Stimulated activated effector memory CD8-positive, alpha-beta T cell treated with anti-CD3 and anti-CD28 coated beads, Interleukin-12 subunit alpha, Interleukin-12 subunit beta, amount 100 ng/mL, for 72 hours (primary cell): ENCODE data around the gene GJA3.
A peak's percentile ranks its signal among the peaks of the same experiment; 100 is the strongest.

Source experiments
- ATAC-seq: fragments of 150-1000 bp; cut with Tn5 transposase; 2 replicates; pipeline ENCODE4 v1.10.0; 2021
- DNase-seq, 2 donors: peaks; one replicate each; pipeline ENCODE4 v3.0.0; 2021 to 2022; ENCODE audit warnings: low spot score in 2 of 2
- H3K27ac Mint-ChIP-seq: one replicate; pipeline ENCODE4 v1.8.0; 2022; ENCODE audit warnings: mild to moderate bottlenecking, mixed read lengths
- H3K36me3 Mint-ChIP-seq: one replicate; pipeline ENCODE4 v1.8.0; 2022; ENCODE audit warnings: mild to moderate bottlenecking, mixed read lengths
- H3K4me1 Mint-ChIP-seq: one replicate; pipeline ENCODE4 v1.8.0; 2022; ENCODE audit warnings: mixed read lengths
- H3K4me3 Mint-ChIP-seq: one replicate; pipeline ENCODE4 v1.8.0; 2022; ENCODE audit warnings: mild to moderate bottlenecking, mixed read lengths
- H3K9me3 Mint-ChIP-seq: one replicate; pipeline ENCODE4 v1.8.0; 2022; ENCODE audit warnings: mixed read lengths

Gene GJA3

DNA sequence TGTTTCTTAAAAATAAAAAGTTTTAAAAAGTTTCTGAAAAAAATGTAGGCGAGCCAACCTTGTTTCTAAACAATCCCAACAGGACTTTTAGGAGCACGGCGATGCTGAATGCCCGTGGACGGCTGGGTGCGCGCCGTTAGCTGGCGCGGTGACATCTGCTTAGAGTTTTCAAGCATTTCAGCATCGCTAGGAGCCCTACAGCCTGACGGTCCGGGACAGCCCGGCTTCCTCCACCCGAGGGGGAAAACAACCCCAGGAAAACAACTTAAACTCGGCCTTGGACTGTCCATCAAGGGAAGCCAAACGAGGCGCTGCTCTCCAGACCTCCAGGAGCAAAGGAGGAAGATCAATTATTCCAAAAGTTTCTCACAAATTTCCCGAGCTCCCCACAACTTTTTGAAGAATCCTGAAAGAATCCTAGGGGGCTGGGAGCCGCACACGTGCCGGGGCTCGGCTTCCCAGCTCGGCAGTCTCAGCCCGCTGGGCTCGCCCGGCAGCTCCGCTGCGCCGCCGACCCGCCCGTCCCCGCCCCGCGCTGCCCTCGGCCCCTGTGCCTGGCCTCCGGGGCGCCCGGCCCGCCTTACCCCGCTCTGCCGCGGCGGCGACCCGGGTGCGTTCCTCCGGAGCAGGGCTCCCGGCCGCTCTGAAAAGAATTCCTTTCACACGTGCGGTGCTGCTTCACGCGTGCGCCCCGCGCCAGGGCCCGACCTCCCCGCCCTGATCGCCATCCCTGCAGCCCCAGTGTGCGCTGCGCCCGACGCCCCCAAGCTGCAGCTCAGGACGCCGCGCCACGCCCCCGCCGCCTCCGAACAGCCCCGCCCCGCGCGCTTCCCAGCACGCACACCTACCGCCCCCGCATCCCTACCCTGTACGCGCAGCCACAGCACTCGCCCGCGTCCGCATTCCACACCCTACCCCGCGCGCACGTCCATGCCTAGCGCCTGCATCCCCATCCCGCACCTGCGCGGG, at the start of gene GJA3:
GJA3 (minus strand) TSS at position 747 of the 969 bp plus-strand sequence. CDS start 17,764 bp downstream, outside the sequence.
- H3K9me3 Mint-ChIP-seq = no peaks in the 10 kb centered on the region
- DNase-seq (no peak), ATAC-seq (peak; percentile 66)
- H3K36me3 Mint-ChIP-seq = no peaks in the 10 kb centered on the region
- peaks cover 9% of the 10 kb centered on the region for H3K4me1 Mint-ChIP-seq
- no peak within 1 kb of the TSS for H3K27ac Mint-ChIP-seq
- peak within 1 kb of the TSS; percentile 75 for H3K4me3 Mint-ChIP-seq

GRCh38 chr13:20209948-20210347, 49.1 kb upstream of the GJA3 start:
- Mint-ChIP-seq H3K36me3 (no peaks in the 10 kb centered on the region), H3K4me3 (no peak overlapping the region), H3K9me3 (peaks cover 3% of the 10 kb centered on the region), H3K4me1 (no peaks in the 10 kb centered on the region), H3K27ac (no peak overlapping the region)
- DNase-seq (no peak), ATAC-seq (no peak)

- ATAC-seq = no peak
- no peak for DNase-seq
- no peak overlapping the region for H3K4me3 Mint-ChIP-seq
- no peaks in the 10 kb centered on the region for H3K9me3 Mint-ChIP-seq
- no peaks in the 10 kb centered on the region for H3K36me3 Mint-ChIP-seq
- no peaks in the 10 kb centered on the region for H3K4me1 Mint-ChIP-seq
- H3K27ac Mint-ChIP-seq = no peak overlapping the region
Observed at GRCh38 chr13:20206698-20207235, 45.9 kb upstream of the GJA3 start.

DNA sequence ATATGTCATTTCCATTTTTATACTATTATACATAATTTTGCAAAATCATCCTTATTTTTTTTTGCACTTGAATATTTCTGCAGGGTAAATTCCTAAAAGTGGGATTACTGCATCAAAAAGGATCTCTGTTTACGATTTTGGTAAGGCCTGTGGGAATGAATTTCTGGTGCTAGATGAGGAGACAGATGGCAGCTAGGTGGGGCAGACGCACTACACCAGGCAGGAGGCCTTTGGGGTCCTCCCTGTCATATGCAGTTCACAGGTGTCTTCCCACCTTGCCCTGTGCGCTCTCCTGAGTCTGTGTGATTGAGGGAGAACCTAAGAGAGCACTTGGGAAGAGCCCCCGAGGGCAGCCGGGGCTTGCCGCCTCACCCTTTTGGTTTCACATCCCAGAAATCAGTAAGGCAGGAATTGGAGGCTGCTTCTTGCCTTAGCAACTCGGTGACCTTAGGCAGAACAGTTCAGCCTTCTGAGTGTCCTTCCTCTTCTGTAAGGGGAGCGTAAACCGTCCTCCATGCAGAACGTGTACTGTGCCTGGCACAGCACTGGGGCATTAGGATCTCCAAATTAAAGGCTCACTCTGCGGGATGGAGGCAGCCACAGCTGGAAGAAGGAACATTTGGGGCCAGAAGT, 45.3 kb upstream of the GJA3 start:
- H3K36me3 Mint-ChIP-seq = no peaks in the 10 kb centered on the region
- H3K4me3 Mint-ChIP-seq = no peak overlapping the region
- no peak for ATAC-seq
- no peak overlapping the region for H3K27ac Mint-ChIP-seq
- no peak for DNase-seq
- no peaks in the 10 kb centered on the region for H3K9me3 Mint-ChIP-seq
- no peaks in the 10 kb centered on the region for H3K4me1 Mint-ChIP-seq

DNA sequence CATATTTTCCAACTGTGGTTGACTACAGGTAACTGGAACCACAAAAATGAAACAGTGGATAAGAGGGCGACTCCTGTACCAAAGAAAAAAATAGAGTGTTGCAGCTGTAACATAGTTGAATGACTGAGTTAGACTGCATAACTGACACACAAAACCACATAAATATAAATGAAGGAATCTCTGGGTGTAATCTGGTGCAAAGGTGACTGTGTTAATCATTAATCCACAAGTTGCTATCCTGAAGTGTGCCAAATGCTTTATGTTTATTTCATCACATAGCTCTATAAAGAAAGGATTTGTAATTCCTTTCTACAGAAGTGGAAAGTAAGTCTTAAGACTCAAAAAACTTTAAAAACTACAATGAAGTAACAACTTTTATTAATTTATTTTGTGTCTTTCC, 37.9 kb upstream of the GJA3 start:
- H3K4me3 Mint-ChIP-seq = no peak overlapping the region
- no peak for ATAC-seq
- no peaks in the 10 kb centered on the region for H3K36me3 Mint-ChIP-seq
- DNase-seq = no peak
- no peak overlapping the region for H3K27ac Mint-ChIP-seq
- H3K4me1 Mint-ChIP-seq = peaks cover 13% of the 10 kb centered on the region
- no peaks in the 10 kb centered on the region for H3K9me3 Mint-ChIP-seq

DNA sequence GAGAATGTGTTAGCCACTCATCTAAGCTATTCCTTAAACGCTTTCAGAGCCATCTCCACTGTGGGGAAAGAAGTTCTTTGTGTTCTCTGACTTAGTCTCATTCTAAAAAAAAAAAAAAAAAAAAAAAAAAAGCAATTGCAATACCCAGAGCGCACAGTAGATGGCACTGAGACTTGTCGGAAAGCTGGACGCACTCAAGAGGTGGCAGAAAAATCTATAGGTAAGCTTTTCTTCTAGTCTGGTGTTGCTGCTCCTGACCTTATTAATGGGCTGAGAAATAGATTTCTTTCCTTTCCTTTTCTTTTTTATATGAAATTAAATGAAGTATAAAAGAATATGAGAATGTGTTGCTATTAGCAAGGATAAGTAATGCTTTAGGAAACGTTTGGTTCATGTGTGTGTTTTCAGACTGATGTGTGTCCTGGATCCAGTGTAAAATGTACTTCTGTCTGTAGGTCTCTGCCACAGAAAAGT, 36.5 kb upstream of the GJA3 start:
- Mint-ChIP-seq H3K9me3 (no peaks in the 10 kb centered on the region), H3K4me3 (no peak overlapping the region), H3K4me1 (peaks cover 20% of the 10 kb centered on the region), H3K36me3 (no peaks in the 10 kb centered on the region), H3K27ac (no peak overlapping the region)
- no peak for DNase-seq
- ATAC-seq = peak; percentile 48

GRCh38 chr13:20195801-20196200, 34.9 kb upstream of the GJA3 start:
- DNase-seq (no peak), ATAC-seq (no peak)
- H3K27ac Mint-ChIP-seq = no peak overlapping the region
- no peaks in the 10 kb centered on the region for H3K9me3 Mint-ChIP-seq
- no peaks in the 10 kb centered on the region for H3K36me3 Mint-ChIP-seq
- H3K4me1 Mint-ChIP-seq = peaks cover 20% of the 10 kb centered on the region
- no peak overlapping the region for H3K4me3 Mint-ChIP-seq

DNA sequence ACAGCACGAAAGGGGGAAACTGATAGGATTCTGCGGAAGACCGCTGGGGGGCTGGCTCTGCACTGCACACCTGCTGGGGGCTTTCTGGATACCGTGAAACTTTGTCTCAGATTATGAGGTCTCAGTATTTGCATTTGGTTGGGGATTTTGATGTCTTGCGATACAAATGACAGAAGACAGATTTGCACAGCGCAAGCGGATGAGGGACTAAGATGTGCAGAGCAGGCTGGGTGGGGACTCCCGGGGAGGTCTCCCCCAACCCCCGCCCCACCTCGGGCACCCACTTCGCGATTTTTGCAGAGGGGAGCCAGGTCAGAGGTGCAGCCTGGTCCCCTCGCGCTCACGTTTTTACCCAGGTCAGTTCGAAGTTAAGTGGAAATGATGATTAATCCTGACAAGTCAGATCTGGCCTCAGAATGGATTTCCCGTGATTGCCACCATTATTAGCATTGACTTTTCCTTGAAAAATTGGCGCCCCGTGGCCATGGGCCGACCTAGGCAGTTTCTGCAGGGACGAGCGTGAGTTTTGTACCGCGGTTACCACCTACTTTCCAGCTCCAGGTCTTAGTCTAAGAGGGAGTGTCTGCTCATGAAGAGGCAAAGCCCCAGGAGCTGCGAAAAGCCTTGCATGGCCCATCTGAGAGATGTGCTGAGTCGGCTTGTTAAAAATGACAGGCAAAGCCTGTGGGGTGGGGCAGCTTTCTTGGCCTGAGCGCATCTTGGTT, 33.2 kb upstream of the GJA3 start:
- DNase-seq (no peak), ATAC-seq (peak; percentile 63)
- Mint-ChIP-seq H3K27ac (no peak overlapping the region), H3K4me3 (peak overlapping the region; percentile 71), H3K4me1 (peaks cover 20% of the 10 kb centered on the region), H3K36me3 (no peaks in the 10 kb centered on the region), H3K9me3 (no peaks in the 10 kb centered on the region)

DNA sequence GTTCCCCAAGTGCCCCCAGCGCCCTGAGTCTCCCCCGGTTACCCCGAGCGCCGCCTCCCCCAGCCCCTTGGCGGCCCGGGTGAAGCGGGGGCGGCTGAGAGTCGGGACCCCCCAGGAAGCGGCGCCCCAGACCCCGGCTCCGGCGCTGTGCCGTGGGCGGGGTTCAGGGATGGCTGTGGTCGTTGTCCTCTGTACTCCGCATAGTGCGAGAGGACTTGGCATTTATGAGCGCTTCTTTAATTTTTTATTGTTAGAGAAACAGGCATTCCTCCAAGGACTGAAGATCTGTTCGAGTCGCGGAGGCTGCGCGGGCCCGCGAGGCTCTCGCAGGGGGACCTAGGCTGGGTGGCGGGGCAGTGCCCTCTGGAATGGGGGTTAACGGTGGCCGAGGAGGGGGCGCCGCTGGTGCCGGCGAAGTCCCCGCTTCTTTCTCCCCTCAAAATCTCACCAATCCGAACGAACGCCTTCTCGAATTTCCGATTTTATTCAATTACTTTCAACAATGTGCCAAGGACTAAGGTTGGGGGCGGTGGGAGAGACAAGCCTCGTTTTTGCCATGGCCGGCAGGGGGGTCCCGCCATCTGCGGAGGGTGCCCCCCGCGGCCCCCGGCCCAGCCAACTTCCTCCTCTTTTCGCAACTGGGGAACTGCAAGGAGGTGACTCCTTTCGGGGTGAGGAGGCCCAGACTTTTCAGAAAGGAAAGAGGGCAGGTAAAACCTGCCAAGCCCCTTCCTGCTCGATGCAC, 32.5 kb upstream of the GJA3 start:
- Mint-ChIP-seq H3K27ac (no peak overlapping the region), H3K4me1 (peaks cover 20% of the 10 kb centered on the region), H3K4me3 (peak overlapping the region; percentile 71), H3K9me3 (no peaks in the 10 kb centered on the region), H3K36me3 (no peaks in the 10 kb centered on the region)
- ATAC-seq (peak; percentile 11), DNase-seq (peak in 1 of 2 donors; percentile 54)

- Mint-ChIP-seq H3K27ac (no peak within 1 kb of the TSS), H3K36me3 (no peaks in the 10 kb centered on the region), H3K9me3 (no peaks in the 10 kb centered on the region), H3K4me3 (peak within 1 kb of the TSS; percentile 71), H3K4me1 (peaks cover 20% of the 10 kb centered on the region)
- ATAC-seq (peak; percentile 23), DNase-seq (peak in 1 of 2 donors; percentile 56)
Observed at GRCh38 chr13:20192836-20193161, 31.9 kb upstream of the GJA3 start, which contains the start of gene GJB2. Gene GJB2, minus strand, starts transcription at chr13:20192938. Its CDS starts 3,357 bp downstream, at chr13:20189581.

DNA sequence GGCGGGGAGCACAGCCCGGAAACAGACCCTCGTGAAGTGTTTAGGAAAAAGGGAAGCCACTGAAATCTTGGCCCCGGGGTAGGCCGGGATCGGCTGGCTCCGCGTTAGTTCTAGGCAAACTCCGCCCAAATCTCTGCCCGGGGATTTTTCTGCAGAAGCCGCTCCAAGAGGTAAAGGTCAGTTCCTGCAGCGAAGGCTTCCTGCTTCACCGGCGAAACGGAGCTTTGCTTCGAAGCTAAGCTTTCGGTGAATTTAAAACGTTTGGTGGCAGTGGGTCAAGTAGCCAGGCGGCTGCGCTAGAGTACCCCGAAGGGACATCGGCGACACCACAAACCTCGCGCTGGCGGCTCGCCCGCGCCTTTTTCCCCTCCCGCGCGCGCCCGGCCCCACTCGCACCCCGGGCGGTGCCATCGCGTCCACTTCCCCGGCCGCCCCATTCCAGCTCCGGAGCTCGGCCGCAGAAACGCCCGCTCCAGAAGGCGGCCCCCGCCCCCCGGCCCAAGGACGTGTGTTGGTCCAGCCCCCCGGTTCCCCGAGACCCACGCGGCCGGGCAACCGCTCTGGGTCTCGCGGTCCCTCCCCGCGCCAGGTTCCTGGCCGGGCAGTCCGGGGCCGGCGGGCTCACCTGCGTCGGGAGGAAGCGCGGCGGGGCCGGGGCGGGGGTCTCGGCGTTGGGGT, 31.4 kb upstream of the GJA3 start:
- ATAC-seq = peak; percentile 6

DNA sequence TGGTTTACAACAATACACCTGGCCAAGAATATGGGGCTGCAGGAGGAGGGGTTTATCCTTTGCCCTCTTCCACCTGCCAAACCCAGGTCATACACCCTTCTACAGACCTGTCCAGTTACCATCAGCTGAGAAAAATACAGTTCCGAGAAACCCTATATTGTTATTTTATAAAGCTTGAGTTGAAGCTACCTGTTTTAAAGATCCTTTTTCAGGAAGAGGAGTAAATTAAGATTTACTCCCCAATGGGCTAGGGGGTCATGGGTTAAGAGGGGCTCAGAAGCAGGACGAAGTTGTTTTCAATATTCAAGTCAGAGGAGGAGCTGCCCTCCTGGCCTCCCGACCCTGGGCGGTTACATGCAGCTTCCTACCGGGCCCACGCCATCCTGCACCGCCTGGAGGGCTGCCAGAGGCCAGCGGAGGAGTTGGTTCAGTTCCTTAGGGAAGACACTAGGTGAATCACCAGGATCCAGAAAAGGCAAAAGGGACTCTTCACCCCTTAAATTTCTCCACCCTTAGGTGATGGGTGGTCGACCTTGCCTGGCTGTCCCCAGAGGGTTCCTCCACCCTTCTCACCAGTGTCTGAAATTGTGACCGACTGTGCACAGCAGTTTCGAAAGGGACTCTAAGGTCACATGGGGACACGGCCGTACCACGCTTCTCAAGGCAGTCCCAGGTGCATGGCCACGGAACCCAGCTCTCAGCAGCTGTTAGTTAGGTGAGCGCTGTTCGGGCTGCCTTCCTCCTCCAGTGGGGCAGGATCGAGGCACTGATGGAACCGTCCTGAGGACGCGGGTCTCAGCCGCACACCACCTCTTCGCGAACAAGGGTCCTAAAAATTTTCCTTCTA, 30.7 kb upstream of the GJA3 start:
- Mint-ChIP-seq H3K27ac (no peak overlapping the region), H3K4me3 (peak overlapping the region; percentile 71)
- peak; percentile 5 for ATAC-seq

More for the DNA sequence above, 31.4 kb upstream of the GJA3 start:
- no peaks in the 10 kb centered on the region for H3K9me3 Mint-ChIP-seq
- peak overlapping the region; percentile 71 for H3K4me3 Mint-ChIP-seq
- DNase-seq = peak in 1 of 2 donors; percentile 54
- H3K4me1 Mint-ChIP-seq = peaks cover 20% of the 10 kb centered on the region
- no peak overlapping the region for H3K27ac Mint-ChIP-seq
- H3K36me3 Mint-ChIP-seq = no peaks in the 10 kb centered on the region

More for the DNA sequence above, 30.7 kb upstream of the GJA3 start:
- Mint-ChIP-seq H3K36me3 (no peaks in the 10 kb centered on the region), H3K9me3 (no peaks in the 10 kb centered on the region), H3K4me1 (peaks cover 20% of the 10 kb centered on the region)
- peak in 1 of 2 donors; percentile 49 for DNase-seq
